Neural cell (in vitro differentiated cells): ENCODE results near the gene TBC1D5.

Experiments
- CTCF ChIP-seq: fragments of 450-650 bp; IDR thresholded peaks from 2 replicates; pipeline ENCODE4 v1.5.1; 2014; ENCODE audit warnings: antibody characterized with exemption, mild to moderate bottlenecking, moderate library complexity; ENCODE audit not compliant: poor library complexity, severe bottlenecking
- EZH2 ChIP-seq: fragments of 200-600, 300-800 bp; shearing (Covaris generic), sonication (generic); IDR thresholded peaks from 2 replicates; pipeline ENCODE4 v1.6.1; 2014; ENCODE audit warnings: antibody characterized with exemption, low read length, borderline replicate concordance, mild to moderate bottlenecking; ENCODE audit not compliant: insufficient read depth, poor library complexity, severe bottlenecking
- MXI1 ChIP-seq: fragments of 450-650 bp; conservative IDR thresholded peaks from 2 replicates; pipeline ENCODE4 v1.6.1; 2014; ENCODE audit warnings: antibody characterized with exemption, mild to moderate bottlenecking; ENCODE audit not compliant: poor library complexity, severe bottlenecking
- TF ChIP-seq, protein P1 (sequence below): IDR thresholded peaks from 2 replicates; pipeline ENCODE4 v1.6.1; 2012; ENCODE audit warnings: borderline replicate concordance

- TF ChIP-seq CTCF (no peak), EZH2 (no peak), MXI1 (no peak)
- TF ChIP-seq, protein P1, sequence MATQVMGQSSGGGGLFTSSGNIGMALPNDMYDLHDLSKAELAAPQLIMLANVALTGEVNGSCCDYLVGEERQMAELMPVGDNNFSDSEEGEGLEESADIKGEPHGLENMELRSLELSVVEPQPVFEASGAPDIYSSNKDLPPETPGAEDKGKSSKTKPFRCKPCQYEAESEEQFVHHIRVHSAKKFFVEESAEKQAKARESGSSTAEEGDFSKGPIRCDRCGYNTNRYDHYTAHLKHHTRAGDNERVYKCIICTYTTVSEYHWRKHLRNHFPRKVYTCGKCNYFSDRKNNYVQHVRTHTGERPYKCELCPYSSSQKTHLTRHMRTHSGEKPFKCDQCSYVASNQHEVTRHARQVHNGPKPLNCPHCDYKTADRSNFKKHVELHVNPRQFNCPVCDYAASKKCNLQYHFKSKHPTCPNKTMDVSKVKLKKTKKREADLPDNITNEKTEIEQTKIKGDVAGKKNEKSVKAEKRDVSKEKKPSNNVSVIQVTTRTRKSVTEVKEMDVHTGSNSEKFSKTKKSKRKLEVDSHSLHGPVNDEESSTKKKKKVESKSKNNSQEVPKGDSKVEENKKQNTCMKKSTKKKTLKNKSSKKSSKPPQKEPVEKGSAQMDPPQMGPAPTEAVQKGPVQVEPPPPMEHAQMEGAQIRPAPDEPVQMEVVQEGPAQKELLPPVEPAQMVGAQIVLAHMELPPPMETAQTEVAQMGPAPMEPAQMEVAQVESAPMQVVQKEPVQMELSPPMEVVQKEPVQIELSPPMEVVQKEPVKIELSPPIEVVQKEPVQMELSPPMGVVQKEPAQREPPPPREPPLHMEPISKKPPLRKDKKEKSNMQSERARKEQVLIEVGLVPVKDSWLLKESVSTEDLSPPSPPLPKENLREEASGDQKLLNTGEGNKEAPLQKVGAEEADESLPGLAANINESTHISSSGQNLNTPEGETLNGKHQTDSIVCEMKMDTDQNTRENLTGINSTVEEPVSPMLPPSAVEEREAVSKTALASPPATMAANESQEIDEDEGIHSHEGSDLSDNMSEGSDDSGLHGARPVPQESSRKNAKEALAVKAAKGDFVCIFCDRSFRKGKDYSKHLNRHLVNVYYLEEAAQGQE: no peak
Observed at GRCh38 chr3:17456046-17456445, 286.4 kb downstream of the TBC1D5 start.
